ENCODE data around the gene KNL1. TPM values are rescaled to one million over a fixed set of nuclear protein-coding genes. Genes with fewer than 3 reads are reported as not detected.

Gene KNL1
- total RNA-seq, 1 experiment from 2014 or later = 28.9 TPM

- Histone ChIP-seq H3K4me3 (ENCODE audit: low read depth in 2 of 2, low read length in 2 of 2) (no peak overlapping the region), H3K36me3 (ENCODE audit: control insufficient read depth, insufficient read depth, low read length) (no peaks in the 10 kb centered on the region), H3K4me1 (ENCODE audit: control insufficient read depth, insufficient read depth, low read length) (no peaks in the 10 kb centered on the region), H3K27me3 (ENCODE audit: control insufficient read depth, insufficient read depth, low read length) (no peaks in the 10 kb centered on the region), H3K27ac (ENCODE audit: low read length) (no peak overlapping the region), H3K9me3 (ENCODE audit: control insufficient read depth, insufficient read depth, low read depth, low read length) (no peaks in the 10 kb centered on the region)
- POLR2A ChIA-PET = no interaction called here
- DNase-seq (ENCODE audit: low read depth, low spot score) (no peak), ATAC-seq (no peak)
- BruUV-seq (replicated peaks) = no TSS peak
- intact Hi-C loops (cut with micrococcal nuclease; ENCODE audit: unreplicated experiment) (no loop called here), in situ Hi-C loops (cut with HindIII; ENCODE audit: low pct_unique_long_range_greater_than_20kb, low sequenced_read_pairs) (no loop called here)
- CTCF ChIA-PET = no interaction called here
- TF ChIP-seq POLR2AphosphoS5 (IDR thresholded peaks at IDR 0.05; ENCODE audit: low read depth, low read length) (no peak), TCF7L2 (IDR thresholded peaks at IDR 0.05; ENCODE audit: low read depth, low read length) (no peak), REST (IDR thresholded peaks at IDR 0.05; ENCODE audit: insufficient read depth in 1 of 2, low read depth in 2 of 2, low read length in 1 of 2) (no peak), SIN3A (IDR thresholded peaks at IDR 0.05; ENCODE audit: borderline replicate concordance, insufficient read depth, low read depth, low read length) (no peak), CTCF (IDR thresholded peaks at IDR 0.05) (no peak)
Measured at GRCh38 chr15:40549894-40550293, 44.2 kb upstream of the KNL1 start.

GRCh38 chr15:40550341-40551037, 43.6 kb upstream of the KNL1 start:
- ATAC-seq (no peak), DNase-seq (ENCODE audit: low read depth, low spot score) (no peak)
- TF ChIP-seq POLR2AphosphoS5 (IDR thresholded peaks at IDR 0.05; ENCODE audit: low read depth, low read length) = no peak
- TF ChIP-seq SIN3A (IDR thresholded peaks at IDR 0.05; ENCODE audit: borderline replicate concordance, insufficient read depth, low read depth, low read length) = no peak
- TF ChIP-seq CTCF (IDR thresholded peaks at IDR 0.05) = no peak
- no peak for TF ChIP-seq REST (IDR thresholded peaks at IDR 0.05; ENCODE audit: insufficient read depth in 1 of 2, low read depth in 2 of 2, low read length in 1 of 2)
- no peak for TF ChIP-seq TCF7L2 (IDR thresholded peaks at IDR 0.05; ENCODE audit: low read depth, low read length)
- H3K4me3 ChIP-seq (ENCODE audit: low read depth in 2 of 2, low read length in 2 of 2) = no peak overlapping the region
- H3K4me1 ChIP-seq (ENCODE audit: control insufficient read depth, insufficient read depth, low read length) = no peaks in the 10 kb centered on the region
- H3K9me3 ChIP-seq (ENCODE audit: control insufficient read depth, insufficient read depth, low read depth, low read length) = no peaks in the 10 kb centered on the region
- in situ Hi-C loops (cut with HindIII; ENCODE audit: low pct_unique_long_range_greater_than_20kb, low sequenced_read_pairs) (no loop called here), intact Hi-C loops (cut with micrococcal nuclease; ENCODE audit: unreplicated experiment) (no loop called here)
- H3K27ac ChIP-seq (ENCODE audit: low read length) = no peak overlapping the region
- CTCF ChIA-PET = no interaction called here
- no TSS peak for BruUV-seq (replicated peaks)
- no peaks in the 10 kb centered on the region for H3K27me3 ChIP-seq (ENCODE audit: control insufficient read depth, insufficient read depth, low read length)
- 0 out of 2 replicates have a peak, but pooled peaks cover under 1% of the 10 kb centered on the region for H3K36me3 ChIP-seq (ENCODE audit: control insufficient read depth, insufficient read depth, low read length)
- POLR2A ChIA-PET = no interaction called here

Measured in Panc1 (cell line).